MM.1S (cell line): ENCODE results near the gene DZIP1L.

Source experiments
- EZH2 ChIP-seq: fragments of 300-600 bp; sonication (generic); optimal IDR thresholded peaks from 2 replicates; pipeline ENCODE3; 2017; ENCODE audit warnings: low read depth, mild to moderate bottlenecking, antibody characterized with exemption, low read length, mixed read lengths
- TF ChIP-seq, protein P1 (sequence below): fragments of 300-600 bp; sonication (generic); IDR thresholded peaks from 2 replicates; pipeline ENCODE4 v1.5.1; 2016; ENCODE audit warnings: antibody characterized with exemption, low read length, mixed read lengths

DNA sequence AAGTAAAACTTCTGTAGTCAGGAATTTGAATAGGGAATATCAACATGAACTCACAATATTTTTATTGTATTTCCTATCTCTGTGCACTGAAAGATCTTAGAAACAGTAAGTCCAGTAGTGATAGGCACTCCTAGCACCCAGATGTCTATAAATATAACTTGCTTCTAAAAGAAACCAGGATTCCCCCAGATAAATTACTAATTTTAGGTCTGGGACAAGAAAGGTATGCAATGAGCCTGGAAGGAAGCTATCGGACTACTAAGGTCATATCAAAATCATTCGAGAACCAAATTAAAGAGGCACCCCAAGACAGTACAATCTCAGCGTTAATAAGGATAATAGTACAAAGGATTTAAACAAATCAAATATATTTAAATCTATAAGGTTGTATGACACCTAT, 58.0 kb downstream of the DZIP1L start:
- TF ChIP-seq, protein P1, sequence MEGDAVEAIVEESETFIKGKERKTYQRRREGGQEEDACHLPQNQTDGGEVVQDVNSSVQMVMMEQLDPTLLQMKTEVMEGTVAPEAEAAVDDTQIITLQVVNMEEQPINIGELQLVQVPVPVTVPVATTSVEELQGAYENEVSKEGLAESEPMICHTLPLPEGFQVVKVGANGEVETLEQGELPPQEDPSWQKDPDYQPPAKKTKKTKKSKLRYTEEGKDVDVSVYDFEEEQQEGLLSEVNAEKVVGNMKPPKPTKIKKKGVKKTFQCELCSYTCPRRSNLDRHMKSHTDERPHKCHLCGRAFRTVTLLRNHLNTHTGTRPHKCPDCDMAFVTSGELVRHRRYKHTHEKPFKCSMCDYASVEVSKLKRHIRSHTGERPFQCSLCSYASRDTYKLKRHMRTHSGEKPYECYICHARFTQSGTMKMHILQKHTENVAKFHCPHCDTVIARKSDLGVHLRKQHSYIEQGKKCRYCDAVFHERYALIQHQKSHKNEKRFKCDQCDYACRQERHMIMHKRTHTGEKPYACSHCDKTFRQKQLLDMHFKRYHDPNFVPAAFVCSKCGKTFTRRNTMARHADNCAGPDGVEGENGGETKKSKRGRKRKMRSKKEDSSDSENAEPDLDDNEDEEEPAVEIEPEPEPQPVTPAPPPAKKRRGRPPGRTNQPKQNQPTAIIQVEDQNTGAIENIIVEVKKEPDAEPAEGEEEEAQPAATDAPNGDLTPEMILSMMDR, result no peak
- no peak for TF ChIP-seq EZH2
